Effector memory CD4-positive, alpha-beta T cell (primary cell): Measurements from ENCODE around the gene MPPE1.
"Not testable (repeated sequence)": the region's sequence is repeated elsewhere in the genome, so short reads cannot be mapped to it uniquely, and the experiment has no call there.

Source experiments
- DNase-seq, 3 donors: peaks; one replicate each; pipeline ENCODE4 v3.0.0-alpha.2; 2020
- H3K27ac ChIP-seq: 2 replicates; pipeline ENCODE4 v1.7.0; 2013; ENCODE audit warnings: mild to moderate bottlenecking, low read length, moderate library complexity; ENCODE audit not compliant: insufficient read depth, poor library complexity, severe bottlenecking
- H3K27me3 ChIP-seq: replicated peaks from 2 replicates; pipeline ENCODE4 v1.7.0; 2013; ENCODE audit warnings: mild to moderate bottlenecking, low read length; ENCODE audit not compliant: insufficient read depth, control insufficient read depth, poor library complexity, severe bottlenecking
- H3K36me3 ChIP-seq: 2 replicates; pipeline ENCODE4 v1.7.0; 2013; ENCODE audit warnings: mild to moderate bottlenecking, low read length, moderate library complexity; ENCODE audit not compliant: control insufficient read depth, insufficient read depth
- H3K4me1 ChIP-seq: 2 replicates; pipeline ENCODE4 v1.7.0; 2013; ENCODE audit warnings: low read length, mild to moderate bottlenecking; ENCODE audit not compliant: control insufficient read depth, insufficient read depth, poor library complexity, severe bottlenecking
- H3K4me3 ChIP-seq: 2 replicates; pipeline ENCODE4 v1.7.0; 2013; ENCODE audit warnings: low read length, low read depth, mild to moderate bottlenecking; ENCODE audit not compliant: insufficient read depth, poor library complexity, severe bottlenecking
- H3K9me3 ChIP-seq: 2 replicates; pipeline ENCODE4 v1.7.0; 2013; ENCODE audit warnings: mild to moderate bottlenecking, low read length, moderate library complexity; ENCODE audit not compliant: control insufficient read depth

The MPPE1 gene

GRCh38 chr18:11859282-11859830 lies 48.8 kb downstream of the MPPE1 start:
- H3K36me3 ChIP-seq: no peaks in the 10 kb centered on the region
- H3K4me1 ChIP-seq: no peaks in the 10 kb centered on the region
- H3K27ac ChIP-seq: no peak overlapping the region
- H3K27me3 ChIP-seq: no peaks in the 10 kb centered on the region
- H3K9me3 ChIP-seq: no peaks in the 10 kb centered on the region
- no peak for DNase-seq
- H3K4me3 ChIP-seq: no peak overlapping the region

GRCh38 chr18:11857177-11857887 lies 50.8 kb downstream of the MPPE1 start:
- H3K4me3 ChIP-seq: no peak overlapping the region
- H3K4me1 ChIP-seq: peaks cover 6% of the 10 kb centered on the region
- H3K27ac ChIP-seq: no peak overlapping the region
- H3K9me3 ChIP-seq: no peaks in the 10 kb centered on the region
- DNase-seq: no peak
- H3K27me3 ChIP-seq: no peaks in the 10 kb centered on the region
- H3K36me3 ChIP-seq: no peaks in the 10 kb centered on the region

- H3K36me3 ChIP-seq, H3K4me3 ChIP-seq, H3K27ac ChIP-seq, DNase-seq, H3K9me3 ChIP-seq, H3K27me3 ChIP-seq: not testable (repeated sequence)
- peaks cover 12% of the 10 kb centered on the region for H3K4me1 ChIP-seq
These were observed 53.6 kb downstream of the MPPE1 start for GRCh38 chr18:11854554-11854953.

- DNase-seq: peak; percentile 32 to 45 (median 44)
- Histone ChIP-seq H3K4me1 (peaks cover 12% of the 10 kb centered on the region), H3K27ac (peak overlapping the region; percentile 95), H3K4me3 (peak overlapping the region; percentile 82), H3K36me3 (no peaks in the 10 kb centered on the region), H3K27me3 (no peaks in the 10 kb centered on the region), H3K9me3 (no peaks in the 10 kb centered on the region)
These were observed 56.2 kb downstream of the MPPE1 start for GRCh38 chr18:11851806-11852337.

- H3K4me1 ChIP-seq: peaks cover 12% of the 10 kb centered on the region
These were observed 56.8 kb downstream of the MPPE1 start, which contains the start of gene CHMP1B for GRCh38 chr18:11851146-11851805. TSS of gene CHMP1B (plus strand) at chr18:11851413. CDS start at chr18:11851512, 99 bp downstream.

GRCh38 chr18:11850821-11851145 lies 57.3 kb downstream of the MPPE1 start:
- Histone ChIP-seq H3K27me3 (no peaks in the 10 kb centered on the region), H3K9me3 (no peaks in the 10 kb centered on the region), H3K27ac (peak overlapping the region; percentile 95), H3K4me3 (peak overlapping the region; percentile 82), H3K36me3 (no peaks in the 10 kb centered on the region), H3K4me1 (peaks cover 12% of the 10 kb centered on the region)
- DNase-seq: no peak

More at GRCh38 chr18:11851146-11851805, 56.8 kb downstream of the MPPE1 start, which contains the start of gene CHMP1B:
- H3K27me3 ChIP-seq: no peaks in the 10 kb centered on the region
- peak; percentile 93 to 95 (median 94) for DNase-seq
- no peaks in the 10 kb centered on the region for H3K9me3 ChIP-seq
- peak within 1 kb of the TSS; percentile 95 for H3K27ac ChIP-seq
- peak within 1 kb of the TSS; percentile 82 for H3K4me3 ChIP-seq
- H3K36me3 ChIP-seq: no peaks in the 10 kb centered on the region

GRCh38 chr18:11849841-11850634 lies 58.1 kb downstream of the MPPE1 start:
- DNase-seq: peak; percentile 54 to 66 (median 57)
- Histone ChIP-seq H3K27ac (peak overlapping the region; percentile 95), H3K9me3 (no peaks in the 10 kb centered on the region), H3K27me3 (no peaks in the 10 kb centered on the region), H3K4me1 (peaks cover 12% of the 10 kb centered on the region), H3K4me3 (peak overlapping the region; percentile 82), H3K36me3 (no peaks in the 10 kb centered on the region)

- Histone ChIP-seq H3K36me3 (no peaks in the 10 kb centered on the region), H3K27me3 (no peaks in the 10 kb centered on the region), H3K27ac (peak overlapping the region; percentile 95), H3K9me3 (no peaks in the 10 kb centered on the region), H3K4me1 (peaks cover 12% of the 10 kb centered on the region), H3K4me3 (no peak overlapping the region)
- no peak for DNase-seq
These were observed 58.8 kb downstream of the MPPE1 start for GRCh38 chr18:11849279-11849678.

GRCh38 chr18:11847811-11848210 lies 60.3 kb downstream of the MPPE1 start:
- no peak overlapping the region for H3K27ac ChIP-seq
- H3K4me3 ChIP-seq: no peak overlapping the region
- DNase-seq: no peak

More at GRCh38 chr18:11847811-11848210, 60.3 kb downstream of the MPPE1 start:
- H3K4me1 ChIP-seq: peaks cover 7% of the 10 kb centered on the region
- no peaks in the 10 kb centered on the region for H3K9me3 ChIP-seq
- H3K36me3 ChIP-seq: no peaks in the 10 kb centered on the region
- no peaks in the 10 kb centered on the region for H3K27me3 ChIP-seq
